ENCODE data around the gene TRAFD1. TPM values are rescaled to one million over a fixed set of nuclear protein-coding genes. Genes with fewer than 3 reads are reported as not detected.

TRAFD1 gene
- total RNA-seq, 4 donors from 2014 or later, result 24.7 to 32.9 (median 27.4) TPM

GRCh38 chr12:112126911-112127310 is 1.6 kb downstream of the TRAFD1 start:
- Histone ChIP-seq H3K36me3 (no peaks in the 10 kb centered on the region), H3K9me3 (no peaks in the 10 kb centered on the region), H3K27ac (peak overlapping the region in 2 of 4 donors; percentile 89 to 95), H3K27me3 (no peaks in the 10 kb centered on the region), H3K4me1 (peaks cover 0 to 76% (median 33%) of the 10 kb centered on the region in 4 donors), H3K4me3 (peak overlapping the region in 1 of 4 donors; percentile 95)
- 80 to 85% methylated on average over 7 of the region's 7 CpGs for WGBS, 2 donors
- DNase-seq (ENCODE audit: low spot score in 2 of 2), result no peak
- no peak for TF ChIP-seq POLR2A (IDR thresholded peaks at IDR 0.05)
- no peak for TF ChIP-seq CTCF (IDR thresholded peaks at IDR 0.05)
- no peak for TF ChIP-seq EP300 (IDR thresholded peaks at IDR 0.05)

- Histone ChIP-seq H3K9me3 (no peaks in the 10 kb centered on the region), H3K4me3 (peak overlapping the region in 1 of 4 donors; percentile 8), H3K27me3 (no peaks in the 10 kb centered on the region), H3K4me1 (peaks cover 0 to 69% (median 33%) of the 10 kb centered on the region in 4 donors), H3K36me3 (peaks cover 0 to 15% (median 7%) of the 10 kb centered on the region in 3 donors), H3K27ac (peak overlapping the region in 3 of 4 donors; percentile 53 to 71 (median 62))
- 33 to 41% methylated on average over 2 of the region's 2 CpGs for WGBS, 2 donors
- TF ChIP-seq POLR2A (IDR thresholded peaks at IDR 0.05), result no peak
- no peak for TF ChIP-seq EP300 (IDR thresholded peaks at IDR 0.05)
- TF ChIP-seq CTCF (IDR thresholded peaks at IDR 0.05), result no peak
- no peak for DNase-seq (ENCODE audit: low spot score in 2 of 2)
Observed at GRCh38 chr12:112130441-112130998, 5.2 kb downstream of the TRAFD1 start.

GRCh38 chr12:112131686-112132085 is 6.3 kb downstream of the TRAFD1 start:
- Histone ChIP-seq H3K4me1 (peaks cover 0 to 62% (median 30%) of the 10 kb centered on the region in 4 donors), H3K36me3 (peaks cover 0 to 27% (median 16%) of the 10 kb centered on the region in 3 donors), H3K27ac (peak overlapping the region in 2 of 4 donors; percentile 62 to 71), H3K9me3 (no peaks in the 10 kb centered on the region), H3K4me3 (no peak overlapping the region), H3K27me3 (no peaks in the 10 kb centered on the region)
- TF ChIP-seq CTCF (IDR thresholded peaks at IDR 0.05) (no peak), POLR2A (IDR thresholded peaks at IDR 0.05) (no peak), EP300 (IDR thresholded peaks at IDR 0.05) (no peak)
- 71 to 73% methylated on average over 1 of the region's 1 CpG for WGBS, 2 donors
- no peak for DNase-seq (ENCODE audit: low spot score in 2 of 2)

- WGBS, 2 donors, result 91 to 92% methylated on average over 5 of the region's 5 CpGs
- no peak overlapping the region for H3K4me3 ChIP-seq
- H3K27me3 ChIP-seq, result no peaks in the 10 kb centered on the region
- DNase-seq (ENCODE audit: low spot score in 2 of 2), result no peak
- H3K27ac ChIP-seq, result peak overlapping the region in 1 of 4 donors; percentile 1
- H3K4me1 ChIP-seq, result peaks cover 0 to 44% (median 21%) of the 10 kb centered on the region in 4 donors
- H3K9me3 ChIP-seq, result no peaks in the 10 kb centered on the region
- TF ChIP-seq EP300 (IDR thresholded peaks at IDR 0.05), result no peak
- no peak for TF ChIP-seq CTCF (IDR thresholded peaks at IDR 0.05)
- no peak for TF ChIP-seq POLR2A (IDR thresholded peaks at IDR 0.05)
- peaks cover 0 to 44% (median 24%) of the 10 kb centered on the region in 3 donors for H3K36me3 ChIP-seq
Observed at GRCh38 chr12:112133418-112133817, 8.1 kb downstream of the TRAFD1 start.

- Histone ChIP-seq H3K9me3 (no peaks in the 10 kb centered on the region), H3K27ac (no peak overlapping the region), H3K4me1 (peaks cover 0 to 36% (median 16%) of the 10 kb centered on the region in 4 donors), H3K27me3 (no peaks in the 10 kb centered on the region), H3K36me3 (peaks cover 0 to 57% (median 26%) of the 10 kb centered on the region in 3 donors), H3K4me3 (no peak overlapping the region)
- TF ChIP-seq CTCF (IDR thresholded peaks at IDR 0.05), result no peak
- no peak for TF ChIP-seq EP300 (IDR thresholded peaks at IDR 0.05)
- TF ChIP-seq POLR2A (IDR thresholded peaks at IDR 0.05), result no peak
- no peak for DNase-seq (ENCODE audit: low spot score in 2 of 2)
- WGBS, 2 donors, result 90 to 92% methylated on average over 3 of the region's 3 CpGs
Observed at GRCh38 chr12:112134731-112135130, 9.4 kb downstream of the TRAFD1 start.
